Fibroblast of mammary gland (primary cell): Measurements from ENCODE around the gene HLA-DOA.

Experiments
- DNase-seq: peaks from one replicate; pipeline ENCODE4 v3.0.0-alpha.2; 2010; ENCODE audit warnings: low read depth
- H3K4me3 ChIP-seq: 2 replicates; pipeline ENCODE4 v1.5.1; 2011; ENCODE audit warnings: low read depth, mild to moderate bottlenecking, low read length, moderate library complexity; ENCODE audit not compliant: control insufficient read depth
- TF ChIP-seq, protein P1 (sequence below): conservative IDR thresholded peaks from 2 replicates; pipeline ENCODE4 v1.5.1; 2011; ENCODE audit warnings: low read depth, low read length, inconsistent platforms; ENCODE audit not compliant: control insufficient read depth, insufficient read depth

The HLA-DOA gene

GRCh38 chr6:33049323-33050013 lies 40.1 kb upstream of the HLA-DOA start:
- peak; percentile 2 for DNase-seq
- H3K4me3 ChIP-seq, result no peak overlapping the region
- TF ChIP-seq, protein P1, sequence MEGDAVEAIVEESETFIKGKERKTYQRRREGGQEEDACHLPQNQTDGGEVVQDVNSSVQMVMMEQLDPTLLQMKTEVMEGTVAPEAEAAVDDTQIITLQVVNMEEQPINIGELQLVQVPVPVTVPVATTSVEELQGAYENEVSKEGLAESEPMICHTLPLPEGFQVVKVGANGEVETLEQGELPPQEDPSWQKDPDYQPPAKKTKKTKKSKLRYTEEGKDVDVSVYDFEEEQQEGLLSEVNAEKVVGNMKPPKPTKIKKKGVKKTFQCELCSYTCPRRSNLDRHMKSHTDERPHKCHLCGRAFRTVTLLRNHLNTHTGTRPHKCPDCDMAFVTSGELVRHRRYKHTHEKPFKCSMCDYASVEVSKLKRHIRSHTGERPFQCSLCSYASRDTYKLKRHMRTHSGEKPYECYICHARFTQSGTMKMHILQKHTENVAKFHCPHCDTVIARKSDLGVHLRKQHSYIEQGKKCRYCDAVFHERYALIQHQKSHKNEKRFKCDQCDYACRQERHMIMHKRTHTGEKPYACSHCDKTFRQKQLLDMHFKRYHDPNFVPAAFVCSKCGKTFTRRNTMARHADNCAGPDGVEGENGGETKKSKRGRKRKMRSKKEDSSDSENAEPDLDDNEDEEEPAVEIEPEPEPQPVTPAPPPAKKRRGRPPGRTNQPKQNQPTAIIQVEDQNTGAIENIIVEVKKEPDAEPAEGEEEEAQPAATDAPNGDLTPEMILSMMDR, result peak; percentile 26

DNA sequence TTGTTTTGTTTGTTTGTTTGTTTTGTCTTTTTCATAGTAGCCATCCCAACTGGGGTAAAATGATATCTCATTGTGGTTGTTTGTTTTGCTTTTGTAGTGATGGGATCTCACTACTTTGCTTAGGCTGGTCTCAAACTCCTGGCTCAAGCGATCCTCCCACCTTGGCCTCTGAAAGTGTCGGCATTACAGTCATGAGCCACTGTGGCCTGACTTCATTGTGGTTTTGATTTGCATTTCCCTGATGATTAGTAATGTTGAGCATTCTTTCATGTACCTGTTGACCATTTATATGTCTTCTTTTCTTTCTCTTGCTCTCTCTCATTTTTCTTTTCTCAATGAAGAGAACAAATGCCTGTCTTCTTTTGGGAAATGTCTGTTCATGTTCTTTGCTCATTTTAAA lies 30.8 kb upstream of the HLA-DOA start:
- H3K4me3 ChIP-seq, result no peak overlapping the region
- TF ChIP-seq, protein P1, result no peak
- DNase-seq, result no peak

GRCh38 chr6:33036535-33036934 lies 27.1 kb upstream of the HLA-DOA start:
- DNase-seq, result no peak
- no peak overlapping the region for H3K4me3 ChIP-seq
- TF ChIP-seq, protein P1, result no peak

DNA sequence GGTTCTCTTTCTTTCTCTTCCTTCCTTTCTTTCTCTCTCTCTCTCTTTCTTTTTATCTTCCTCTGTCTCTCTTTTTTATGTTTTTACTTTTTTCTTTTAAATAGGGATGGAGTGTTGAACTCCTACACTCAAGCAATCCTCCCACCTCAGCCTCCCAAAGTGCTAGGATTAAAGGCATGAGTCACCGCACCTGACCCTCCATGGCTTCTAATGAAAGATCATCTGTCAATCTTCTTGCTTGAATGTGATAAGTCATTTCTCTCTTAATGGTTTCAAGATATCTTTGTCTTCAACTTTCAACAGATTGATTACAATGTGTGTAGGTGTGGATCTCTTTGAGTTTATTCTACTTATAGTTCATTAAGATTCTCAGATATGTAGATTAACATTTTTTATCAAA lies 25.2 kb upstream of the HLA-DOA start:
- no peak overlapping the region for H3K4me3 ChIP-seq
- no peak for DNase-seq
- TF ChIP-seq, protein P1, result no peak

DNA sequence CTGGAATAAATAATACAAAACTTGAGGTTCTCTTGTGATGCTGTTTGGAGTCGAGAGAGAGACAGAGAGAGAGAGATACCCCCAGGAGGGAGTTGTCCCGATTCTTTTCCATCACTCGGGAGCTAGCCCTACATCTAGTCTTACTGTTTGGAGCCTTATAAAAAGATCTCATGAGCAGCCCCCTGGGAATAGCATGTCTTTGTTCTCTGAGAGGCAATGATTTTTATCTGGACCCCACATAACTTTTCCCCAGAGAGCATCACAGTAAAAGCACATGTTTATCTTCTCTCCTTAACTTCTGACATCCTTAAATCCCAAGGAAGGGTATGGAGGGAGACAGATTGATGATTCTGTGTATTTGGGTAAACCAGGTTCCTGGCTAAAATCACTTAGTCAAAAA lies 20.9 kb upstream of the HLA-DOA start:
- TF ChIP-seq, protein P1, result no peak
- no peak for DNase-seq
- no peak overlapping the region for H3K4me3 ChIP-seq

DNA sequence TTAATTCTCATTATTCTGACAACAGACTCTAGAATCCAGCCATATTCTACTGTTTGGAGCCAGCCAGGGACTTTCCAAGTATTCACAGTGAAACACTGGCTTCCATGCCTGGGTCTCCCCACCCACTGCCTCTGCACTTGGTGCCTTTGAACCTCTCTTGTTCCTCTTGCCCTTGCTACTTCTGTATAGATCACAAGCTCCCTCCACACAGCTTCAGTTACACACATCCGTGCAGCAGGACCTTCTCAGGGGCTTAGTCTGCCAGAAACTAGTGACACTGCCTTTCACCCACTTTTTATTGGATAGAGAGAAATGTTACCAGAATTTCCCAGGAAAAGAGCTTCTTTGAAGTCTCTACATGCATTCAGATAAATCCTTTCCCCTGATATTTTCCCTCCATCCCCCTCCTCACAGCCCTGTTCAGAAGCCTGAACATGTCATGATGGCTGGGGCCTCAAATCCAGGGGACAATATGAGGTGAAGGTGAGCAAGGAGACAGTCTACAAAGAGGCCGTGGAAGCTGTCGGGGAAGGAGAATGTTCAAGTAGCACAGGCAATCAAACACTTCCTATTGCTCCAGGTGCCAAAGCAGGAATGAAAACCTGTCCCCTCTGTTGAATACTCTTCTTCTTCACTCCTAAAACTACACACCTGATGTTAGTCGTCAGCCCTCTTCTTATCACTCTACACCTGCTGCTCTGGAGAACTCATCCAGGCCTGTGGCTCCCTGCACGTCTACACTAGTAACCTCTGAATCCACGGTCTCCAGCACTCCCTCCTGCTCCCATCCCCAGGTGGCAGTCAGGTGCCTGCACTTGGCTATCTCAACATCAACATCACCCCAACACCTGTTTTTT lies 20.2 kb upstream of the HLA-DOA start:
- peak; percentile 1 for DNase-seq
- TF ChIP-seq, protein P1, result no peak
- H3K4me3 ChIP-seq, result no peak overlapping the region
